ENCODE results near the gene FOXD4L5.
"Not testable (repeated sequence)": the region's sequence is repeated elsewhere in the genome, so short reads cannot be mapped to it uniquely, and the experiment has no call there.

The FOXD4L5 gene

GRCh38 chr9:65285109-65285508 lies at the start of gene FOXD4L5:
Gene FOXD4L5 (minus strand): TSS chr9:65285209. CDS start chr9:65284377, 832 bp downstream.
- not testable (repeated sequence) for DNase-seq

- DNase-seq = not testable (repeated sequence)
Measured at GRCh38 chr9:65283943-65284342, 1.1 kb downstream of the FOXD4L5 start.

DNA sequence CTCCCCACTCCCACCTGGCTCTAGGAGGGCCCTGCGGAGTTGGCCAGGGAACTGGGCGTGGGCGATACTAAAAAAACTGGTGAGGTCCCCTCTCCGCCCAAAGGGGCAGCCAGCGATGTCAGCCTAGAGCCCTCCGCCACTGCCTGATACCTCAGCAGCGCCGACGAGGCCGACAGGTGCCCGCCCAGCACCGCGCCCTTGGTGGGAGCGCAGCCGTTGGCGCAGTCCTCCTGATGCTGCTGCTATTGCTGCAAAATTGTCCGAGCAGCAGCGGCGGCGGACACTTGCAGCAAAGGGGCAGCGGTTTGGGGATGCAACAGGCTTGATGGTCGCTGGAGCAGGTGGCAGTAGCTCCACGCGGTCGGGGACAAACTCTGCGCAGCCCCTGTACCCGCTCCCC lies 2.0 kb downstream of the FOXD4L5 start:
- DNase-seq = not testable (repeated sequence)
